AG20443 (cell line): ENCODE results near the gene MVB12A.
A peak's percentile ranks its signal among the peaks of the same experiment; 100 is the strongest.

ENCODE experiments used
- DNase-seq: peaks from one replicate; pipeline ENCODE4 v3.0.0; 2012; ENCODE audit warnings: low spot score, mixed read lengths

MVB12A gene

DNA sequence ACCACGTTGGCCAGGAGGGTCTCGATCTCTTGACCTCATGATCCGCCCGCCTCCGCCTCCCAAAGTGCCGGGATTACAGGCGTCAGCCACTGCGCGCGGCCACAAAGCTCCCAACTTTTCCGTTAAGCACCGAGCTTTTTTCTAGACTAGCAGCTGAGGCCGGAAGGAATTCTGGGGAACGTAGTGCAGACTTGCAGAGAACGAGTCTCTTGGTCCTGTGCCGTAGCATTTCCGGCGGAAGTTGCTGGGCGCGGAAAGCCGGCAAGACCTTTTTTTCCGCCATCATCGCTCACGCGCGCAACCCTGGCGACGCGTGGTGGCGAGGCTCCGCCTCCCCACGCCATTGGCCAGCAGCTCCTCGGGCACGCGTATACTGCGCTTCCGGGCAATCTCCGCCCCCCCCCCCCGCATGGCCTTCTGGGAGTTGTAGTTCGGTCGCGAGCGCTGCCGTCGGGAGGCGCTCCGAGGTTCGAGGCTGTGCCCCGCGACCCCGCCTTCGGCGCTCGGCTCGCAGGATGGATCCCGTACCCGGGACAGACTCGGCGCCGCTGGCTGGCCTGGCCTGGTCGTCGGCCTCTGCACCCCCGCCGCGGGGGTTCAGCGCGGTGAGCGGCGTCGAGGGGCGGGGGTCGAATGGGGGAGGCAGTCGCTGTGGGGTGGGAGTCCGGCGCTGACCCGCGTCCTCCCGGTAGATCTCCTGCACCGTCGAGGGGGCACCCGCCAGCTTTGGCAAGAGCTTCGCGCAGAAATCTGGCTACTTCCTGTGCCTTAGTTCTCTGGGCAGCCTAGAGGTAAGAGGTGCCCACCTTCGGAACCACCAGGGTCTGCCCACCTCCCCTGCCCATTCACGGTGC lies at the start of gene MVB12A:
TSS of gene MVB12A (plus strand) at position 427 of the 854 bp plus-strand sequence. CDS start at position 516, 89 bp downstream.
- DNase-seq: peak; percentile 100

DNA sequence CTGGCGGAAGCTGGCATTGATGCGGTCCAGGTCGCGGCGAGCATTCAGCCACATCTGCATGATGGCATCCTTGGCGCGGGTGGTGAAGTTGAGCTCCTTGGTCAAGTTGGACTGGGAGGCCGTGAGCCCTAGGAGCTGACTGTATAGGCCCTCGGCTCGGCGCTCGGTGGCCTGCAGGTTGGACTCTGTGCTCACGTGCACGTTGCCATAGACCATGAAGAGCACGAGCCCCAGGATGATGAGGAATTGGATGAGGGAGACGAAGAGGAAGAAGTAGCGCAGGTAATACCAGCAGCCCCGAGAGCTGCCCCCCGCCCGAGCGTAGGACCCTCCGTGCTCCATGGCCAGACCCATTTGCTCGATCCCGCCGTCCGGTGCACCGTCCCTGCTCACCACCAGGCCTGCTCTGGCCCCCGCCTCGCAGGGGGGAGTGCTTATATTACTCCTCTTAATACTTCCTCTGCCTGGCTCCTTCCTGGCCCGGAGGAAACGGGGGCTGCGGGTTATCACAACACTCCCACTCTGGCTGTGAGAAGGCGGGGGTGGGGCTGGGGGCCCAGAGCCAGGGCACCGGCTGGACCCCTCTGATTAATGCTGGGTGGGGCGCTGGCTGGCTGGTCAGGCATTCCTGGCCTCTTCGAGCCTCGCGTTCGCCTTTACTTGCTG lies 42.8 kb upstream of the MVB12A start, which contains the start of gene PLVAP:
TSS of gene PLVAP (minus strand) at position 408 of the 666 bp plus-strand sequence. CDS start at position 354, 54 bp downstream.
- no peak for DNase-seq

DNA sequence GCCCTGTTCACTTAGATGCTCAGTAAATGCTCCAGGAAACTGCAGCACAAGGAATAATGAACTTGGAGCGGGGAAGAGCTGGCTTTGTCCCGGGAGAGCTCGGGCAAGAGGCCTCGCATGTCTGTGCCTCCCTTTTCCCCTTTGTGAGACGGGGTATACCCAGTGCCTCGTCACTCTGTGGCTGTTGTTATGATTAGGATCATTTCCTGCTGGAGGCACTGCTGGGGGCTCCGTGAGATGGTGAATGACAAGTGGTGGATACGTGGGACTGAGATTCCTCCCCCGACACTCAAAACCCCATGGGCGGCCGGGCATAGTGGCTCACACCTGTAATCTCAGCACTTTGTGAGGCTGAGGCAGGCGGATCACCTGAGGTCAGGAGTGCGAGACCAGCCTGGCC lies 41.6 kb upstream of the MVB12A start:
- no peak for DNase-seq

DNA sequence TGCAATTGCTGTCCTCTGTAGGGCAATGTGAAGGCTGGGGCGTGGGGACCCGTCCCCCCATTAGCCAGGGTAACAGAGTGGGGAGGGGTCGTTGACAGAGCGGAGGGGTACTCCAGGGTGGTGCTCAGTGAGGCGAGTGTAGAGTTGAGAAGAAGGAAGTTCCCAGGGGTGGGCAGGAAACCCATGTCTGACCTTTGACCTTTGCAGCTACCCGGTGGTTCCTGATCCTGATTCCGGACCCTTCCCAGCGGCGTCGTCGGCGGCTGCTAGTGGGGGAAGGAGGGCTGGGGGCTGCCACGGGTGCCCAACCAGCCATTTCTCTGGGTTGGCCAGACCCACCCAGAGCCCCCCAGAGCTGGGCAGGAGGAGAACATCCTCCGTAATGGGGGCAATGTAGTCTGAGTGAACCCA lies 40.6 kb upstream of the MVB12A start:
- DNase-seq: no peak

DNA sequence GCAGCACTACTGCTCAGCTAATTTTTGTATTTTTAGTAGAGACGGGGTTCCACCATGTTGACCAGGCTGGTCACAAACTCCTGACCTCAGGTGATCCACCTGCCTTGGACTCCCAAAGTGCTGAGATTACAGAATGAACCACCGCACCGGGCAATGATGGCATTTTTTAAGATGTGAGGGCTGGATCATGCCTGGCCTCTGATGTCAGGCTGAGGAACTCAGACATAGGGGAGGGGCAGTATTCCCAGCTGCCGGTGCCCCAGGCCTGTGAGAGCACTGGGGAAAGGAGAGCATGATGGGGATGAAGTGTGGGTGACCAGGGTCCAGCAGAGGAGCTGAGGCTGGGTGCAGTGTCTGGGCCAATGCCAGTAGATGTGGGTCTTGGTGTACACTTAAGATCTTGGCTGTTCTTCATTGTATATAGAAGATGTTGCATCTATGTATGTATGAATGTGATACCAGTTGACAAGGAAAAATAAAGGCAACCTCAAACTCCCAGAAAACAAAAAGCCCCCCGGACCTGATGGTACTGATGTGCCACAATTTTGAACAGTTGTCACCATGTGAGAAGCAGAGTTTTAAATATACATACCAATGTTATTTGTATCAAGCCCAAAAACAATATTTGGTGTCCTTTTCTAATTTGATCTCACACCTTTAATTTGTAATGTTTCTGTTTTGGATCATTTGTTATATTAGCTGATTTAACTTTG lies 39.3 kb upstream of the MVB12A start:
- DNase-seq: no peak

DNA sequence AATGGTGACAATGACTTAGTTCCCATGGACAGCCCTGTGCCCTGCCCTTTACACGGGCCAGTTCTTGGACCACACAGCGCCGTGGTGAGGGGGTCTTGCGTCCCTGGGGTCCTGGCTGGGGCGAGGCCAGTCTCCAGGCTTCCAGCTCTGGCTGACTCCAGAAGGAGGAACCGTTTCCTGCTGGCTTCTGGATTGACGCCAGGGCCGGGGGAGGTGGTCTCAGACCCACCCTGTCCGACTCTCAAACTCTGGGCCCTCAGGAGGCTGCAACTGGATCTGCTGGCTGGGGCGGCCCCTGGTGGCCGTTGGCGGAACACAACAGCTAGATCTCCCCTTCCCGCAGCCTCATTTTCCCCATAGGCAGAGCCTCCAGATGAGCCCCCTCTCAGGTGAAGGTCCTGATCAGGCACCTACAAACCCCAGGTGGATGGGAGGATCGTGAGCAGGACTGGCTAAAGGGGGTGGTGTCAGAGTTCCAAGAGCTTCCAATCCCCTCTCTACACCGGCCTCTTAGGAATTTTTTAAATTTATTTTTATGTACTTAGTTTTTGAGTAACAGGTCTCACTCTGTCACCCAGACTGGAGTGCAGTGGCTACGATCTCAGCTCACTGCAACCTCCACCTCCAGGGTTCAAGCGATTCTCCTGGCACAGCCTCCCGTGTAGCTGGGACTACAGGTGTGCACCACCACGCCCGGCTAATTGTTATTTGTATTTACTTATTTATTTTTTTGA lies 33.8 kb upstream of the MVB12A start:
- peak; percentile 83 for DNase-seq

DNA sequence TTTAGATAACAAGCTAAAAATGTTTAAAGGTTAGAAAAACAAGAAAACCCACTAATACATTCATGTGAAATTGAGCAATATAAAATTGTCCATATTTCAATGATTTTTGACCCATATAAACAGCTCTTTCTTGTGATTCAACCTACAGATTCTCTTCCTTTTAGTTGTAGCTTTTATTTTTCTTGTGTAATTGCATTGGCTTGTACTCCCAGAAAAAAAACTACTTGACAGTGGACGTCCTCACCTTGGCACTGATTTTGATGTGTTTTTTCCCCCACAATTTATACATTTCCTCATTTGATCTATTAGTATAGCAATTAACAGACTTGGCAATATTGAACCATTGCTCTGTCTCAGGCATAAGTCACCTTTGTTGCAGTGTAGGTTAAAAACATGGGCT lies 30.6 kb upstream of the MVB12A start:
- no peak for DNase-seq

DNA sequence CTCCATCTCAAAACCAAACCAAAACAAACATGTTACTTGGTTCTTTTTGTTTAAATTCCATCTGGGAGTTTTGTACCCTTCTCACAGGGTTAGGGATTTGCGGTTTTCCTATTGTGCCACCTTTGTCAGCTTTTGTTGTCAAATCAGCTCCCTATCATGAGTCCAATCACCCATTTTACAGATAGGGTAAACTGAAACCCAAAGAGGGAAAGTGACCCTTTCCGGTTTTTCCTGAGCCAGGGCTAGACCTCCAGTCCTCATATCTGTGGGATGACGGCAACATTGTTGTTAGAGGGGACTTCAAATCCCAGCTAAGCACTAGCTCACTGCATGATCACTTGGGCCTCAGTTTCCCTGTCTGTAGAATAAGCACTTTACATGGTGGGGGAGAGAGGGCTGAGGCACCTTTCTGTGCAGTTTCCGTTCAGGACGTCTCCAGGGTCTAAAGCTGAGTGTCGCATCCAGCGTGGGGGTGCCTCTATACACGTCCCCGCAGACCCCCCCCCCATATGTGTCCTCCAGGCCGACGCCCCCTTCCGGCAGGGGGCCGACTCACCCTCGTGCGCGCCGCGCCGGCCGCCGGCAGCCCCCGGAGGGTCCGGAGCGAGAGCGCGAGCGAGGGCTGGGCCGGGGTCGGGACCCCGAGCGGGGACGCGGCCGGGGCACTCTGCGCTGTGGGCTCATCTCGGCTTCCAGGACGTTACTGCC lies 29.7 kb upstream of the MVB12A start:
- DNase-seq: no peak

DNA sequence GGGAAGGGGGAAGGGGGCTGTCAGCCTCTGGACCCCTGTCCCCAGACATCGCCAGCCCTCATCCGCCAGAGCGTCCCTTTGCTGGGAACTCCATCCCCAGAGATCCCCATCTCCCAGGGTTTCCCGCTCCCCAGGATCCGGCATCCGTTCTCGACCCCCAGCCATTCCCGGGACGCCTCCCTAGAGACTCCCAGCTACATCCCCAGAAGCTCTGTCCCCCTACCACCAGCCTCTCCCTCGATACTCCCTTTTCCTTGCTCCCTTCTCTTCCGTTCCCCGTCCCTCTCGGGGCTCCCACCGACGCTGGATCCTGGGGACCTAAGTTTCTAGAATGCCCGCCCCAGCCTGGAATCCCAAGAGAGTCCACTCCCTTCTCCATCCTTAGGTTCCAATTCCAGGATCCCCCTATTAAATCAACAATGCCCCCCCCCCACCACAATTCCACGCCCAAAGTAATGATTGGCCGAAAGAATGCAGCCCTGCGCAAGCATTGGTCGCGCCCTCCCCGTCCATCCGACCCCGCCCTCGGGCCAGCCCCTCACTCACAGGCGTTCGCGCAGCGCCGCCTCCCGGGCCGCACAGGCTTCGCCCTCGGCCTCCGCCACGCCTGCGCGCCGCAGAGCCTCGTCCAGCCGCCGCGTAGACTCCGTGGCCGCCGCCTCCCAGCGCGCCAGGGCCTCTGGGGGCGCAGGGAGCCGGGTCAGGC lies 29.0 kb upstream of the MVB12A start:
- DNase-seq: peak; percentile 99

DNA sequence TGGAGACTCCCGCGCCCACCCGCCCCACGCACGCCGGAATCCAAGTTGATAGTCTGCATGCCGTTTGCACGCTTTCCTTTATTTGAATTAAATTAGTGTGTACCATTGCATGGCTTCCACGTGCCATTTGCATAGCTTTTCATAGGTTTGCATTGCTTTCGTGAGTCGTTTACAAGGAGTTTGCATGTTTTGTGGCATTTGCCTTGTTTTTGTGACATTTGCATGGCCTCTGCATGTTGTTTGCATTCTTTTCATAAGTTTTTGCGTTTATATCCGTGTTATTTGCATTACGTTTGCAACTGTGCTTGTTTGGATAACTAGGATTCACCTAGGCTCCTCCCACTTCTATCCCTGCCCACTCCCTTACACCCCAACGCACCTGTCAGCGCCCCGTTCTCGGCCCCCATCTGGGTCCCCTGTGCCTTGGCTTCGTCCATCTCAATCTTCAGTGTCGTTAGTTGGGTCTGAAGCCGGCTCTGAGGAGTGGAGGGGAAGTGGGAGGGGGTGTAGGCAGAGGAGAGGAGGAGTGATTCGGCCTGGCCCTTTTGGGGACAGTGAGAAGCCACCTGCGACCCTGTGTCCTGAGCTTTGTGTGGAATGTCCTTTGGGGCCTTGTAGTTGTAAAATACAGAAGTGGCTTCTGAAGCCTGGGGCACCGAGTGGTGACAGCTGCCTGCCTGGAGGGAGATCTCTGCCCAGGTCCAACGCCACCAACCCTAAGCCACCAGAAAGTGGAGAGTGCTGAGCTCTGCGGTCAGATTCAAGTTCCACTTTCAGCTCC lies 28.3 kb upstream of the MVB12A start:
- DNase-seq: no peak

DNA sequence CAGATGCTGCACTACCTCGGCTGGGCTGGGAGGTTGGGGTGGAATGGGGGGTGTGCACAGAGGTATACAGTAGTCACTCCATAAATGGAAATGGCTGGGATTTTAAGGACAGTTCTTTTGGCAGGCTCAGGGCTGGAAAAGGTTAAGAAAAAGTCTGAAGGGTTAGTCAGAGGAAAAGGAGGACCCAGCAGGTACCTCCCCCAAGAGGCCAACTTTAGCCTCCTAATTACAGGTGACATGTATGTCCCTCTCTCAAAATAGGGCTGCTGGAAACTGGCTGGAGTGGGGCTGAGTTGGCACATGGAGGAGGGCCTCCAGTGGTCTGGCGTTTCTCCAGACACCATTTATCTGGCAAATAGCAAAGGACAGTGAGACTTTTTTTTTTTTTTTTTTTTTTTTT lies 26.8 kb upstream of the MVB12A start:
- DNase-seq: no peak

DNA sequence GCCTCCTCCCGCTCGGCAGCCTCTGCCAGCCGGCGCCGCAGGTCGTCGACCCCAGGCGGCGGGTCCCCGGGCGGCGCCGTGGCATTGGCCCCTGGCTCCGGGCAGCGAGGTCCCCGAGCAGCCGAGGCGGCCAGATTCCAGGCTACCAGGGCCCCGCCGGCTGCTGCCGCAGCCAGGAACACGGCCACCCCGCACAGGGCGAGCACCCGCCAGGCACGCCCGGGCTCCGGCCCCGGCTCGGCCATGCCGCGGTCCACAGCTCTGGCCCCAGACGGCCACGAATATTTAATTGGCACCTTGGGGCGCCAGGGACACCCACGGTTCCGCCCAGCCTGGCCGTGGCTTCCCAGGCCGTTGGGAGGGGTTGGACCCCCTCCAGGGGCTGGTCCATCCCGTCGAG lies 25.9 kb upstream of the MVB12A start, which contains the start of gene CCDC194:
TSS of gene CCDC194 (minus strand) at position 283 of the 400 bp plus-strand sequence. CDS start at position 245, 38 bp downstream.
- peak; percentile 8 for DNase-seq

DNA sequence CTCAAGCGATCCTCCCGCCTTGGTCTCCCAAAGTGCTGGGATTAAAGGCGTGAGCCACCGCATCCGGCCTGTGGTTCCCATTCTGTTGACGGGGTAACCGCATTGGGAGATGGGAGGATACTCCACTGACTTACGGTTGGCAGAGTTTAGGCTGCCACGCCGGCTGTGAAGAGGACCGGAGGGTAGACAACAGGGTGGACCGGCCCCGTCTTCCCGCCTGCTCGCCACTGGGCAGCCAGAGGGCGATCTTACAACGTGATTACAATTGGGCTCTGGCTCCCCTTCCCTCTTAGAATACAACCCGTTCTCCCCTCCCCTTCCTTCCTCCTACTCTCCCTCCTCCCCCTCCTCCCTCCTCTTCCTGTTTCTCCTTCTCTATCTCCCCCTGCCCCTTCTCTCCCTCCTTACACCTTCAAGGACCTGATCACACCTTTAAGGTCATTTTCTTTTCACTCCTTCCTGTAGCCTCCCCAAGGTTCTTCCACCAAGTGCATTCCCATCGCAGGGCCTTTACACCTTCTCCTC lies 24.9 kb upstream of the MVB12A start:
- peak; percentile 75 for DNase-seq

DNA sequence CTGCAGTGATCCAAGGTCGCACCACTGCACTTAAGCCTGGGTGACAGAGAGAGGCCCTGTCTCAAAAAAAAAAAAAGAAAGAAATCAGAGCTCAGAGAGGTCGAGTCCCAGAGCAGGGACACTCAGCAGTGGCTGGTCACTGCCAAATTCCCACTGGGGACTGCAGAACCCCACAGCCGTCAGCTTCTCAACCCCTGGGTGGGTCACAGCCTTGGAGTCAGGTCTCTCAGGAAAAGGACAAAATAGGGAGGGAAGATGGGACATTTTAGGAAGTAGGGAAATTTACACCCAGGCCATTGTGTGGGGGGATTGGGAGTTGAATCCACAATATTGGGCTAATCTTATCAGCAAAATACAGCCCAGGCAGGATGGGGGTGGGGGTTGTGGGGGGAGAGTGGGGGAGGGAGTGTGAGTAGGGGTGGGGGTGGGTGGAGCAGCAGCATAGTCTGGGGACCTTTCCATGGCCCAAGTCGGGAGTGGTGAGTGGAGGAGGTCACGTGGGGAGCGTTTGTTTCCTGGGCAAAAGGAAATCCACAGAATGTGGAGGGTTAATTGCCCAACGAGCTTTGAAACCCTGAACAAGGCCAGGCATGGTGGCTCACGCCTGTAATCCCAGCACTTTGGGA lies 20.8 kb upstream of the MVB12A start:
- no peak for DNase-seq

DNA sequence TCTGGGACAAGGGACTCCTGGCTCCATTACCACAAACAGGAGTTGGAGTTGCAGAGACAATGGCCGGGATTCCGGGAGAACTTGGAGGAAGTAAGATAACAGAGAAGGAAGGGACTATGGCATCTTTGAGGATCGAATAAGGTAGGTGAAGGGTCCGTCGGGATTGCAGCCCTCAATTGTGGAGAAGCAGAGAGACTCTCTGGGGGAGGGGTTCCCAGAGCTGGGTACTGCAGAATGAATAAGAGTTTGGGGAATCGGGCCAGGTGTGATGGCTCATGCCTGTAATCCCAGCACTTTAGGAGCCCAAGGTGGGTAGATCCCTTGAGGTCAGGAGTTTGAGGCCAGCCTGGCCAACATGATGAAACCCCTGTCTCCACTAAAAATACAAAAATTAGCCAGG lies 18.2 kb upstream of the MVB12A start:
- DNase-seq: no peak

DNA sequence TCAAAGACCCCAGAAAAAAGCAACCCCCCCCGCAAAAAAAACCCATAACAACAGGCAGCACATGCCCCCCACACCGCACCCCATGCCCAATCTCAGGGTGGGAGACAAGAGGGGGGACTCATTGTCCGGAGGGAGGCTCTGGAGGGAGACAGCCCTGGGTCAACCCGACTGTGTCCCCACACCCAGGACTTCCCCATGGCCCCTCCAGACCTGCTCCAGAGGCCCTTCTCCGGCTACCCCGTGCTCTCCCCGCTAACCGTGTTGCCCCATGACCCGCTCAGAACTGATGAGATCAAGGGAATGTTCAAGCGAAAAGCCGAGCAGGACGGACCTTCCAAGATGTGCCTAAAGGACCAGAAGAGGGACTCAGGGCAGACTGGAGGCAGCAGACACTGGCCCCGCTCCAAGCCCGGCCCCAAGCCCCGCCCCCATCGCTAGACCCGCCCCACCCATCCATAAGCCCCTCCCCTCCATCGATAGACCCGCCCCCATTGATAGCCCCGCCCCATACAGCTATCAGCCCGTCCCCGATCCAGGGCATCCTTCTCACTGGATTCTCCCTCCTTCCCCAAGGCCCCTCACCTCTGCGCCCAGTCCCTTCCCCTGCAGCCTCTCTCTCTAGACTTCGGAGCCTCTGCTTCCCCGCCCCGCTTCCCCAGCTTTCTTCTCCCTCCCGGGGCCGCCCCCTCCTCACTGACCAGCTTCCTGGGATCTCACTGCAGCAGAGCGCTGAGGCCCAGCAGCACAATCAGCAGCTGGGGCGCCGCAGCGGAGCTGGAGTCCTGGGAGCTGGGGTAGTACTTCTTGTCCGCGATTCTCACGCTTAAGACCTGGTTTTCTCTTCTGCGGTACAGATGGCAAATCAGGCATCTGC lies 16.6 kb upstream of the MVB12A start:
- DNase-seq: peak; percentile 76

DNA sequence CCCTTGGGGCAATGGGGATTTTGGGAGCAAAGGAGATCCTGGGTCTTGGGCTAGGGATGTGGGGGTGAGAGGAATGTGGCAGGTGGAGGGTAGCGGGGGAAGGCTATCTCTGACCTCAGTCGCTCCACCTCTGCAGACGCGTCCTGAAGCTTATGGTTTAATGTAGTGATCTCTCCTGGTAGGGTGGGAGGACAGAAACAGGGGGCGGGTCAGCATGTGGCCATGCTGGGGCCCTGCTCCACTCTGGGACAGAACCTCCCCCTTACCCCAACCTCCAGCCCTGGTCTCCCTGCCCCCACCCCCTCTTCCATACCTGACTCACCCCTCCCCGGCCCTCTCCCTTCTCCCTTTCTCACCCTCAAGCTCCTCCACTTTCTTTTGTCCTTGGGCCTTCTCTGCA lies 15.8 kb upstream of the MVB12A start:
- DNase-seq: no peak
